ENCODE data around the gene MCC. TPM values are rescaled to one million over a fixed set of nuclear protein-coding genes. Genes with fewer than 3 reads are reported as not detected.

Gene MCC
- total and polyA plus RNA-seq, 4 donors = 9.0 to 47.3 (median 14.7) TPM

DNA sequence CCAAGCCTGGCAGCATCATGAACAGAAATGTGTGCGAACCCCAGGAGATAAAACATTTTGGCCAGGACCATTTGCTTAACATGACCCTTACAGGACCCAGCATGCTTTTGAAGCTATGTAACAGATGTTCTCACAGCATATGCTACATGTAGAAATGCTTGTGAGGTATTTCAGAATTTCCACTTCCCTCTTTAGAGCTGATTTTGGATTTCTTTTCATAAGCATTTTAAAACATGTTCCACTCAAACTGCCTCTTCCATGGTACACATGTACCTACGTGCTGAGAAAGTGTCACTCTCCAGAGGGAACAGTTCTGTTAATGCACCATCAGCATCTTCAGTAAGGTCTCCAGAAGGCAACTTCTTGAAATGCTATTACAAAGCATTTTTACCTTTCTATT lies 37.8 kb downstream of the MCC start:
- no peak for DNase-seq (ENCODE audit: low spot score)
- Histone ChIP-seq H3K9ac (ENCODE audit: low read depth in 1 of 2, low read length in 2 of 2) (no peak overlapping the region), H3K4me1 (ENCODE audit: control insufficient read depth in 4 of 4, insufficient read depth in 4 of 4, low read length in 3 of 4) (peaks cover 0 to 12% (median 3%) of the 10 kb centered on the region in 4 donors), H3K27me3 (ENCODE audit: control insufficient read depth in 4 of 4, insufficient read depth in 4 of 4, low read length in 3 of 4) (no peaks in the 10 kb centered on the region), H3K9me3 (ENCODE audit: control insufficient read depth in 4 of 4, low read length in 3 of 4) (no peaks in the 10 kb centered on the region), H3K4me3 (ENCODE audit: low read depth in 1 of 3, low read length in 3 of 3) (no peak overlapping the region), H3K36me3 (ENCODE audit: control insufficient read depth in 4 of 4, insufficient read depth in 3 of 4, low read depth in 1 of 4, low read length in 3 of 4) (no peaks in the 10 kb centered on the region), H3K27ac (ENCODE audit: low read depth in 1 of 2, low read length in 2 of 2) (no peak overlapping the region)
- TF ChIP-seq RXRA (IDR thresholded peaks at IDR 0.05) = no peak
- TF ChIP-seq, protein P1, sequence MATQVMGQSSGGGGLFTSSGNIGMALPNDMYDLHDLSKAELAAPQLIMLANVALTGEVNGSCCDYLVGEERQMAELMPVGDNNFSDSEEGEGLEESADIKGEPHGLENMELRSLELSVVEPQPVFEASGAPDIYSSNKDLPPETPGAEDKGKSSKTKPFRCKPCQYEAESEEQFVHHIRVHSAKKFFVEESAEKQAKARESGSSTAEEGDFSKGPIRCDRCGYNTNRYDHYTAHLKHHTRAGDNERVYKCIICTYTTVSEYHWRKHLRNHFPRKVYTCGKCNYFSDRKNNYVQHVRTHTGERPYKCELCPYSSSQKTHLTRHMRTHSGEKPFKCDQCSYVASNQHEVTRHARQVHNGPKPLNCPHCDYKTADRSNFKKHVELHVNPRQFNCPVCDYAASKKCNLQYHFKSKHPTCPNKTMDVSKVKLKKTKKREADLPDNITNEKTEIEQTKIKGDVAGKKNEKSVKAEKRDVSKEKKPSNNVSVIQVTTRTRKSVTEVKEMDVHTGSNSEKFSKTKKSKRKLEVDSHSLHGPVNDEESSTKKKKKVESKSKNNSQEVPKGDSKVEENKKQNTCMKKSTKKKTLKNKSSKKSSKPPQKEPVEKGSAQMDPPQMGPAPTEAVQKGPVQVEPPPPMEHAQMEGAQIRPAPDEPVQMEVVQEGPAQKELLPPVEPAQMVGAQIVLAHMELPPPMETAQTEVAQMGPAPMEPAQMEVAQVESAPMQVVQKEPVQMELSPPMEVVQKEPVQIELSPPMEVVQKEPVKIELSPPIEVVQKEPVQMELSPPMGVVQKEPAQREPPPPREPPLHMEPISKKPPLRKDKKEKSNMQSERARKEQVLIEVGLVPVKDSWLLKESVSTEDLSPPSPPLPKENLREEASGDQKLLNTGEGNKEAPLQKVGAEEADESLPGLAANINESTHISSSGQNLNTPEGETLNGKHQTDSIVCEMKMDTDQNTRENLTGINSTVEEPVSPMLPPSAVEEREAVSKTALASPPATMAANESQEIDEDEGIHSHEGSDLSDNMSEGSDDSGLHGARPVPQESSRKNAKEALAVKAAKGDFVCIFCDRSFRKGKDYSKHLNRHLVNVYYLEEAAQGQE (IDR thresholded peaks at IDR 0.05) = no peak
- TF ChIP-seq TAF1 (conservative IDR thresholded peaks at IDR 0.05) = no peak
- TF ChIP-seq SP1 (IDR thresholded peaks at IDR 0.05) = no peak
- no peak for TF ChIP-seq ATF3 (IDR thresholded peaks at IDR 0.05)
- TF ChIP-seq FOXA1 (IDR thresholded peaks at IDR 0.05) = no peak
- no peak for TF ChIP-seq RAD21 (IDR thresholded peaks at IDR 0.05)
- no peak for TF ChIP-seq GABPA (IDR thresholded peaks at IDR 0.05 in 1 of 2, conservative IDR thresholded peaks at IDR 0.05 in 1 of 2)
- WGBS = 86% methylated on average over 2 of the region's 2 CpGs

DNA sequence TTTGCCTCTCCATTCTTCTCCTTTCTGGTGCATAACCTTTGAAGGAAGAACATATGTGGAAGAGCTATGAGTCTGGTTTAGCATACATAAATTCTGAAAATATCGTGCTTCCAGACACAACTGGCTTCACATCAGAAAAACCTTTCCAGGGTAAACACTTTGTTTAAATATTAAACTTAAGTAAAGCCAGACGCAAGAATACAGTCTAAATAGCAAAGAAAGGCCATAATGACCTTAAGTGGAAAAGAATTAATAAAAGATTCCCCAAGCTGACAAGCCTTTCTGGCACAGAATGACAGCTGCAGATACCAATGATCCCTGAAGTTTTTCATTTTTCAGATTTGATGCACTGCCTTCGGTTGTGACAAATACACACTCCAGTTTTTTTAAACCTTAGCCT lies 40.0 kb downstream of the MCC start:
- H3K9ac ChIP-seq (ENCODE audit: low read depth in 1 of 2, low read length in 2 of 2) = no peak overlapping the region
- H3K4me3 ChIP-seq (ENCODE audit: low read depth in 1 of 3, low read length in 3 of 3) = no peak overlapping the region
- H3K36me3 ChIP-seq (ENCODE audit: control insufficient read depth in 4 of 4, insufficient read depth in 3 of 4, low read depth in 1 of 4, low read length in 3 of 4) = no peaks in the 10 kb centered on the region
- no peak for TF ChIP-seq RAD21 (IDR thresholded peaks at IDR 0.05)
- TF ChIP-seq JUND (IDR thresholded peaks at IDR 0.05) = no peak
- no peak for TF ChIP-seq SP1 (IDR thresholded peaks at IDR 0.05)
- TF ChIP-seq ZBTB33 (IDR thresholded peaks at IDR 0.05) = no peak
- TF ChIP-seq, protein P2, sequence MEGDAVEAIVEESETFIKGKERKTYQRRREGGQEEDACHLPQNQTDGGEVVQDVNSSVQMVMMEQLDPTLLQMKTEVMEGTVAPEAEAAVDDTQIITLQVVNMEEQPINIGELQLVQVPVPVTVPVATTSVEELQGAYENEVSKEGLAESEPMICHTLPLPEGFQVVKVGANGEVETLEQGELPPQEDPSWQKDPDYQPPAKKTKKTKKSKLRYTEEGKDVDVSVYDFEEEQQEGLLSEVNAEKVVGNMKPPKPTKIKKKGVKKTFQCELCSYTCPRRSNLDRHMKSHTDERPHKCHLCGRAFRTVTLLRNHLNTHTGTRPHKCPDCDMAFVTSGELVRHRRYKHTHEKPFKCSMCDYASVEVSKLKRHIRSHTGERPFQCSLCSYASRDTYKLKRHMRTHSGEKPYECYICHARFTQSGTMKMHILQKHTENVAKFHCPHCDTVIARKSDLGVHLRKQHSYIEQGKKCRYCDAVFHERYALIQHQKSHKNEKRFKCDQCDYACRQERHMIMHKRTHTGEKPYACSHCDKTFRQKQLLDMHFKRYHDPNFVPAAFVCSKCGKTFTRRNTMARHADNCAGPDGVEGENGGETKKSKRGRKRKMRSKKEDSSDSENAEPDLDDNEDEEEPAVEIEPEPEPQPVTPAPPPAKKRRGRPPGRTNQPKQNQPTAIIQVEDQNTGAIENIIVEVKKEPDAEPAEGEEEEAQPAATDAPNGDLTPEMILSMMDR (IDR thresholded peaks at IDR 0.05; ENCODE audit: low read depth, low read length, missing input control) = no peak
- no peak for TF ChIP-seq YY1 (IDR thresholded peaks at IDR 0.05)
- TF ChIP-seq FOXA1 (IDR thresholded peaks at IDR 0.05) = no peak
- TF ChIP-seq FOXA2 (IDR thresholded peaks at IDR 0.05) = no peak
- no peak for TF ChIP-seq RXRA (IDR thresholded peaks at IDR 0.05)
- TF ChIP-seq, protein P1 (IDR thresholded peaks at IDR 0.05) = no peak
- TF ChIP-seq GABPA (IDR thresholded peaks at IDR 0.05 in 1 of 2, conservative IDR thresholded peaks at IDR 0.05 in 1 of 2) = no peak
- TF ChIP-seq EGR1 (IDR thresholded peaks at IDR 0.05; ENCODE audit: low read depth in 2 of 2) = no peak
- no peak for TF ChIP-seq ATF3 (IDR thresholded peaks at IDR 0.05)
- 48% methylated on average over 3 of the region's 3 CpGs for WGBS
- no peaks in the 10 kb centered on the region for H3K9me3 ChIP-seq (ENCODE audit: control insufficient read depth in 4 of 4, low read length in 3 of 4)
- H3K27ac ChIP-seq (ENCODE audit: low read depth in 1 of 2, low read length in 2 of 2) = no peak overlapping the region
- no peak for DNase-seq (ENCODE audit: low spot score)
- no peaks in the 10 kb centered on the region for H3K27me3 ChIP-seq (ENCODE audit: control insufficient read depth in 4 of 4, insufficient read depth in 4 of 4, low read length in 3 of 4)
- H3K4me1 ChIP-seq (ENCODE audit: control insufficient read depth in 4 of 4, insufficient read depth in 4 of 4, low read length in 3 of 4) = peaks cover 0 to 12% (median 3%) of the 10 kb centered on the region in 4 donors

Data from liver (tissue), 9 donors.